HUDEP-2 (cell line): ENCODE data around the gene CDKL1.
A peak's percentile ranks its signal among the peaks of the same experiment; 100 is the strongest.
"Not testable (repeated sequence)": the region's sequence is repeated elsewhere in the genome, so short reads cannot be mapped to it uniquely, and the experiment has no call there.

Experiments
- DNase-seq, 76 experiments: peaks; one replicate each; lab custom pipeline; 2025; ENCODE audit not compliant: unreplicated experiment in 76 of 76; lab: John Stamatoyannopoulos, UW

The CDKL1 gene

GRCh38 chr14:50335989-50336824 lies 60.5 kb downstream of the CDKL1 start:
- DNase-seq = no peak

- DNase-seq = no peak
Measured at GRCh38 chr14:50335389-50335788, 61.3 kb downstream of the CDKL1 start.

GRCh38 chr14:50334211-50334610 lies 62.5 kb downstream of the CDKL1 start:
- DNase-seq = no peak

GRCh38 chr14:50333014-50333509 lies 63.6 kb downstream of the CDKL1 start:
- DNase-seq = no peak

- DNase-seq = no peak
Measured at GRCh38 chr14:50331596-50331995, 65.1 kb downstream of the CDKL1 start.

GRCh38 chr14:50321009-50321660 lies 75.5 kb downstream of the CDKL1 start:
- DNase-seq = peak in 70 of 76 experiments; percentile 16 to 90 (median 60)

GRCh38 chr14:50320283-50320682 lies 76.4 kb downstream of the CDKL1 start:
- no peak for DNase-seq

GRCh38 chr14:50319721-50320120 lies 77.0 kb downstream of the CDKL1 start:
- DNase-seq = no peak

GRCh38 chr14:50319293-50319692 lies 77.4 kb downstream of the CDKL1 start:
- no peak for DNase-seq

GRCh38 chr14:50318031-50318626 lies 78.6 kb downstream of the CDKL1 start:
- DNase-seq = no peak

GRCh38 chr14:50314098-50314497 lies 82.6 kb downstream of the CDKL1 start:
- DNase-seq = not testable (repeated sequence)

GRCh38 chr14:50312734-50313054 lies 84.0 kb downstream of the CDKL1 start:
- DNase-seq = peak in 6 of 76 experiments; percentile 36 to 76 (median 42)

GRCh38 chr14:50311972-50312733 lies 84.5 kb downstream of the CDKL1 start, which contains the start of the genes DMAC2L and L2HGDH:
Gene DMAC2L (plus strand): TSS chr14:50312324. CDS start chr14:50321488, 9,164 bp downstream.
Gene L2HGDH (minus strand): TSS chr14:50312229. CDS start chr14:50312150, 79 bp downstream.
- DNase-seq = peak in 75 of 76 experiments; percentile 25 to 99 (median 88)

- DNase-seq = peak in 3 of 76 experiments; percentile 49 to 51 (median 50)
Measured at GRCh38 chr14:50311337-50311971, 85.2 kb downstream of the CDKL1 start.

- DNase-seq = no peak
Measured at GRCh38 chr14:50310445-50310844, 86.2 kb downstream of the CDKL1 start.

- no peak for DNase-seq
Measured at GRCh38 chr14:50308363-50308915, 88.2 kb downstream of the CDKL1 start.

GRCh38 chr14:50303744-50304471 lies 92.8 kb downstream of the CDKL1 start:
- peak in 38 of 76 experiments; percentile 4 to 68 (median 23) for DNase-seq

- no peak for DNase-seq
Measured at GRCh38 chr14:50301914-50302313, 94.8 kb downstream of the CDKL1 start.

GRCh38 chr14:50299585-50299984 lies 97.1 kb downstream of the CDKL1 start:
- no peak for DNase-seq
